Panc1 (cell line): ENCODE data around the gene MACROD1.

Experiments used
- CTCF ChIP-seq: fragments of 450-650 bp; IDR thresholded peaks from 2 replicates; pipeline ENCODE4 v1.5.1; 2017; ENCODE audit warnings: mild to moderate bottlenecking
- POLR2AphosphoS5 ChIP-seq: IDR thresholded peaks from 2 replicates; pipeline ENCODE4 v1.6.1; 2012; ENCODE audit warnings: mild to moderate bottlenecking, low read depth, low read length, moderate library complexity
- TCF7L2 ChIP-seq: IDR thresholded peaks from 2 replicates; pipeline ENCODE4 v1.6.1; 2011; ENCODE audit warnings: mild to moderate bottlenecking, low read depth, low read length, inconsistent platforms

GRCh38 chr11:64088162-64089026, 77.5 kb downstream of the MACROD1 start:
- TF ChIP-seq POLR2AphosphoS5 (no peak), TCF7L2 (no peak), CTCF (peak; percentile 88)
